SK-N-MC (cell line): ENCODE measurements around the gene ZNF30.

Experiments used
- EZH2 ChIP-seq: fragments of 200-600 bp; sonication (generic); IDR thresholded peaks from one replicate; pipeline ENCODE4 v1.6.1; 2017; ENCODE audit warnings: antibody characterized with exemption
- FOXP2 ChIP-seq: optimal IDR thresholded peaks from 2 replicates; pipeline ENCODE3; 2011; ENCODE audit warnings: mild to moderate bottlenecking, moderate library complexity; ENCODE audit not compliant: insufficient read depth; ENCODE audit errors: extremely low read length, control extremely low read depth
- POLR2AphosphoS5 ChIP-seq: IDR thresholded peaks from 2 replicates; pipeline ENCODE4 v1.6.1; 2012; ENCODE audit warnings: mild to moderate bottlenecking, low read depth, low read length, borderline replicate concordance

GRCh38 chr19:34879563-34879962, 47.1 kb upstream of the ZNF30 start:
- TF ChIP-seq POLR2AphosphoS5: no peak
- no peak for TF ChIP-seq EZH2
- TF ChIP-seq FOXP2: no peak
